HG03354 (cell line): ENCODE measurements around the gene ZNF423.

Experiments
- ATAC-seq: cut with Tn5 transposase; IDR thresholded peaks from one replicate; pipeline ENCODE4 v1.9.1; 2021; ENCODE audit warnings: mild to moderate bottlenecking; ENCODE audit not compliant: unreplicated experiment, poor library complexity, severe bottlenecking

ZNF423 gene

GRCh38 chr16:49830873-49831272 is 25.0 kb downstream of the ZNF423 start:
- ATAC-seq = no peak

GRCh38 chr16:49828533-49829267 is 27.2 kb downstream of the ZNF423 start:
- no peak for ATAC-seq

GRCh38 chr16:49827805-49828438 is 28.0 kb downstream of the ZNF423 start:
- no peak for ATAC-seq

GRCh38 chr16:49826515-49826914 is 29.4 kb downstream of the ZNF423 start:
- no peak for ATAC-seq

- no peak for ATAC-seq
Observed at GRCh38 chr16:49825041-49825440, 30.9 kb downstream of the ZNF423 start.

GRCh38 chr16:49824593-49824992 is 31.3 kb downstream of the ZNF423 start:
- ATAC-seq = no peak

- ATAC-seq = no peak
Observed at GRCh38 chr16:49822649-49823370, 33.1 kb downstream of the ZNF423 start.

GRCh38 chr16:49821614-49822282 is 34.2 kb downstream of the ZNF423 start:
- no peak for ATAC-seq

GRCh38 chr16:49821156-49821555 is 34.8 kb downstream of the ZNF423 start:
- ATAC-seq = no peak

GRCh38 chr16:49817754-49818507 is 38.0 kb downstream of the ZNF423 start:
- no peak for ATAC-seq

GRCh38 chr16:49816875-49817274 is 39.0 kb downstream of the ZNF423 start:
- ATAC-seq = no peak

- ATAC-seq = no peak
Observed at GRCh38 chr16:49811644-49812334, 44.1 kb downstream of the ZNF423 start.

- no peak for ATAC-seq
Observed at GRCh38 chr16:49810831-49811230, 45.1 kb downstream of the ZNF423 start.

GRCh38 chr16:49809561-49809960 is 46.4 kb downstream of the ZNF423 start:
- no peak for ATAC-seq

- no peak for ATAC-seq
Observed at GRCh38 chr16:49809062-49809461, 46.9 kb downstream of the ZNF423 start.

- ATAC-seq = no peak
Observed at GRCh38 chr16:49806446-49806845, 49.5 kb downstream of the ZNF423 start.

GRCh38 chr16:49801290-49801689 is 54.6 kb downstream of the ZNF423 start:
- ATAC-seq = no peak

- no peak for ATAC-seq
Observed at GRCh38 chr16:49800876-49801275, 55.0 kb downstream of the ZNF423 start.

- ATAC-seq = no peak
Observed at GRCh38 chr16:49800441-49800840, 55.5 kb downstream of the ZNF423 start.
